Upper lobe of left lung (tissue), 6 donors: ENCODE measurements around the gene TERT. TPM values are rescaled to one million over a fixed set of nuclear protein-coding genes. Genes with fewer than 3 reads are reported as not detected.

ENCODE experiments used
- ATAC-seq, 2 donors: fragments of 200-7000 bp; cut with Tn5 transposase; one replicate each; pipeline ENCODE4 v1.9.1; 2022; ENCODE audit warnings: mild to moderate bottlenecking in 2 of 2, moderate library complexity in 2 of 2; ENCODE audit not compliant: low FRiP score in 2 of 2
- DNase-seq, 2 donors: peaks; one replicate each; pipeline ENCODE4 v3.0.0-alpha.2; 2019 to 2020
- H3K27ac ChIP-seq, 4 donors: fragments of 200-600 bp; sonication (generic); one replicate each; pipeline ENCODE4 v1.5.1; 2016 to 2019
- H3K27me3 ChIP-seq, 4 donors: fragments of 200-600 bp; sonication (generic); one replicate each; pipeline ENCODE4 v1.5.1; 2017 to 2019
- H3K36me3 ChIP-seq, 4 donors: fragments of 200-600 bp; sonication (generic); one replicate each; pipeline ENCODE4 v1.5.1; 2016 to 2019
- H3K4me1 ChIP-seq, 4 donors: fragments of 200-600 bp; sonication (generic); one replicate each; pipeline ENCODE4 v1.5.1; 2018 to 2019
- H3K4me3 ChIP-seq, 4 donors: fragments of 200-600 bp; sonication (generic); one replicate each; pipeline ENCODE4 v1.5.1; 2017 to 2019; ENCODE audit warnings: mild to moderate bottlenecking in 2 of 4, moderate library complexity in 1 of 4
- H3K9me3 ChIP-seq, 4 donors: fragments of 200-600 bp; sonication (generic); one replicate each; pipeline ENCODE4 v1.5.1; 2018 to 2019
- EP300 ChIP-seq, 4 donors: sonication (generic); formaldehyde crosslinking; IDR thresholded peaks; one replicate each; pipeline ENCODE4 v1.5.1; 2017; ENCODE audit warnings: antibody characterized with exemption in 4 of 4, control low read depth in 2 of 4
- POLR2A ChIP-seq, 4 donors: fragments of 450-650 bp; IDR thresholded peaks; one replicate each; pipeline ENCODE4 v1.5.1; 2016 to 2017; ENCODE audit warnings: antibody characterized with exemption in 4 of 4, mild to moderate bottlenecking in 2 of 4
- POLR2AphosphoS5 ChIP-seq, 2 donors: sonication (generic); formaldehyde crosslinking; IDR thresholded peaks; one replicate each; pipeline ENCODE4 v1.5.1; 2017; ENCODE audit warnings: antibody characterized with exemption in 2 of 2
- WGBS, 2 donors: methylation state at CpG; one replicate each; pipeline ENCODE4 v1.1.5; 2017 to 2018; 5-methylcytosine and 5-hydroxymethylcytosine counted together
- total RNA-seq, 6 donors: library from RNA; depleted of rRNA in 4 of 6; stranded (reverse); fragments of >200 nt in 4 of 6; gene quantifications; one replicate each; pipeline versions ENCODE4 v1.1.0 to v1.2.1, GENCODE V29; 2016 to 2021
- TF ChIP-seq, protein P1 (sequence below), 6 experiments: fragments of 450-650 bp in 4 of 6; fragments of 200-600 bp in 2 of 6; sonication (generic) in 2 of 6; IDR thresholded peaks; one replicate each; pipeline ENCODE4 v1.5.1; 2016 to 2019; ENCODE audit warnings: antibody characterized with exemption in 6 of 6
- donor health status: DM: no; HTN: no; CAD: no; lungs with moderate emphysema.
- donor health status: DM: no; HTN: yes; CAD: no; lungs with severe emphysema.

The TERT gene
- total RNA-seq, 6 donors from 2014 or later, result 0.06 to 0.07 TPM; not detected in 4

DNA sequence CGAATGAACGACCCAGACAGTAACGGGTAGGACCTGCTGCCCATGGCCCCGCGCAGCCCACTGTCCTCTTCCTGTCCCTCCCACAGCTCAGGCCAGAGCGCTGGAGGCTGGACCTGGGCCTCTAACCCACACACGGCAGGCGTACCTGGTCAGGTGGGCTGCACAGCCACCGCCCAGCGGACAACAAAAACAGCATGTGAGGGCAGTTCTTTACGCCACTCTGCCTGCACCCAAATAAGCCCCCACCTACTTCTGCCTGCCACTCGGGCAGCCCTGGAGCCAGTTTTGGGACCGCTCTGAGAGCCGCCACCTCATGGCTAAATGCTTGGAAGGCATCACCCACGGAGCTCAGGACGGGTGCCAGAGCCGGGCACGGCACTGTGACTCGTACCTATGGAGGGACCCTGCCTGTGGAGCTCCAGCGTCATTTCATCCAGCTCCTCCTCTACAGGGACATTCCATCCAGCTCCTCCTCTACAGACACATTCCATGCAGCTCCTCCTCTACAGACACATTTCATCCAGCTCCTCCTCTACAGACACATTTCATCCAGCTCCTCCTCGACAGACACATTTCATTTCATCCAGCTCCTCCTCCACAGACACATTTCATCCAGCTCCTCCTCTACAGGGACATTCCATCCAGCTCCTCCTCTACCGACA is 31.1 kb upstream of the TERT start:
- H3K36me3 ChIP-seq, result peaks cover 29 to 77% (median 68%) of the 10 kb centered on the region in 4 donors
- peak overlapping the region in 1 of 4 donors; percentile 19 for H3K27ac ChIP-seq
- H3K27me3 ChIP-seq, result no peaks in the 10 kb centered on the region
- ATAC-seq, result no peak
- 88 to 89% methylated on average over 18 to 22 of the region's 22 CpGs for WGBS, 2 donors
- H3K4me1 ChIP-seq, result peaks cover 4 to 14% (median 9%) of the 10 kb centered on the region in 4 donors
- H3K9me3 ChIP-seq, result no peaks in the 10 kb centered on the region
- DNase-seq, result peak in 1 of 2 donors; percentile 69
- TF ChIP-seq POLR2A (IDR thresholded peaks at IDR 0.05), result no peak
- TF ChIP-seq POLR2AphosphoS5 (IDR thresholded peaks at IDR 0.05), result no peak
- TF ChIP-seq, protein P1, sequence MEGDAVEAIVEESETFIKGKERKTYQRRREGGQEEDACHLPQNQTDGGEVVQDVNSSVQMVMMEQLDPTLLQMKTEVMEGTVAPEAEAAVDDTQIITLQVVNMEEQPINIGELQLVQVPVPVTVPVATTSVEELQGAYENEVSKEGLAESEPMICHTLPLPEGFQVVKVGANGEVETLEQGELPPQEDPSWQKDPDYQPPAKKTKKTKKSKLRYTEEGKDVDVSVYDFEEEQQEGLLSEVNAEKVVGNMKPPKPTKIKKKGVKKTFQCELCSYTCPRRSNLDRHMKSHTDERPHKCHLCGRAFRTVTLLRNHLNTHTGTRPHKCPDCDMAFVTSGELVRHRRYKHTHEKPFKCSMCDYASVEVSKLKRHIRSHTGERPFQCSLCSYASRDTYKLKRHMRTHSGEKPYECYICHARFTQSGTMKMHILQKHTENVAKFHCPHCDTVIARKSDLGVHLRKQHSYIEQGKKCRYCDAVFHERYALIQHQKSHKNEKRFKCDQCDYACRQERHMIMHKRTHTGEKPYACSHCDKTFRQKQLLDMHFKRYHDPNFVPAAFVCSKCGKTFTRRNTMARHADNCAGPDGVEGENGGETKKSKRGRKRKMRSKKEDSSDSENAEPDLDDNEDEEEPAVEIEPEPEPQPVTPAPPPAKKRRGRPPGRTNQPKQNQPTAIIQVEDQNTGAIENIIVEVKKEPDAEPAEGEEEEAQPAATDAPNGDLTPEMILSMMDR (IDR thresholded peaks at IDR 0.05), result no peak
- no peak for TF ChIP-seq EP300 (IDR thresholded peaks at IDR 0.05)
- H3K4me3 ChIP-seq, result no peak overlapping the region

DNA sequence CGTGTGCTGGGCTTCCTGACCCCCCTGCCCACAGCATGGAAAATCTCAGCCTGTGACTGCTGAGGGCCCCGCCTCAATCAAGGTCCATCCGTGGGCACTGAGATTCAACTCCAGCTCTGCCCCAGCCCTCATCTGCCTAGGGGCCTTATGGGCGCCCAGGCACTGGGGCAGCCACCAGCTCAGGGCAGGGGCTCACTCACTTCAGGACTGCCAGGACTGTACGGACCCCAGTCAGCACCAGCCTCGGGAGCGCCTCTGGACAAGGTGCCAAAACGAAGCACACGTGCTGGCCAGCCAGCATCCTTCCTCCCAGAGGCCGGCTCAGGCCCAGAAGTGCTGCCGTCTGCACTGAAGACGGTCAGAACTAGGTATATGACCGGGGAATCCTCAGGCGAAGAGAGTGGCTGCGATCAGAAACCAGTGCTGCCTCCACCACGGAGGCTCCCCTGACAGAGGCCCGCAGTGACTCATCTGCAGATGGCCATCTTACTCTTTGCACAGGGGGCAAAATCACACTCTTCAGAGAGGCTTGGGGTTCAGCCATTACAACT is 30.4 kb upstream of the TERT start:
- H3K36me3 ChIP-seq, result peaks cover 28 to 77% (median 68%) of the 10 kb centered on the region in 4 donors
- DNase-seq, result peak in 1 of 2 donors; percentile 66

DNA sequence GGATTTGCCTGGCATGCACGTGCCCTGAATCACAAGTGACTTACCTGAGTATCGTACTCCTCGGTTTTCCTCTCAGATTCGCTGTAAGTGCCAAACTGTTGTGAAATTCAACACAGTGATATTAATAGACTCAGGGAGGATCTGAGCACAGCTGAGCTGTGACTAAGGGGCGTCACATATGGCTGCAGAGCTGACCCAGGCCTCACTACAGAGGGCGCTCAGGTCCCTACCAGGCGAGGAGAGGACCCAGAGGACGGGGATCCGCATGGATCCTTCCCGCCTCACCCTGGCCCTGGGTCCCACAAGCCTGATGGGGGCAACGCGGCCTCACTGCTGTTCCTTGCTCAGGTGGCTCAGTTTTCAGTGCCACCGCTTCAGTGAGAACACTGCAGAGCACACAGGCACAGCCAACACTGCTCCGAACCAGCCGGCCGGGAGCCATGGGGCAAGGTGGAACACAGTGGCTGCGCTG is 29.9 kb upstream of the TERT start:
- Histone ChIP-seq H3K36me3 (peaks cover 24 to 77% (median 68%) of the 10 kb centered on the region in 4 donors), H3K4me3 (no peak overlapping the region), H3K27me3 (no peaks in the 10 kb centered on the region), H3K4me1 (peaks cover 0 to 9% (median 5%) of the 10 kb centered on the region in 4 donors), H3K27ac (no peak overlapping the region), H3K9me3 (no peaks in the 10 kb centered on the region)
- TF ChIP-seq POLR2AphosphoS5 (IDR thresholded peaks at IDR 0.05), result no peak
- TF ChIP-seq EP300 (IDR thresholded peaks at IDR 0.05), result no peak
- TF ChIP-seq, protein P1 (IDR thresholded peaks at IDR 0.05), result no peak
- TF ChIP-seq POLR2A (IDR thresholded peaks at IDR 0.05), result no peak
- peak; percentile 18 to 56 for DNase-seq
- 84 to 85% methylated on average over 8 to 17 of the region's 17 CpGs for WGBS, 2 donors
- ATAC-seq, result peak; percentile 12 to 27

More for the DNA sequence above, 30.4 kb upstream of the TERT start:
- Histone ChIP-seq H3K27ac (no peak overlapping the region), H3K4me3 (no peak overlapping the region), H3K4me1 (peaks cover 2 to 9% (median 8%) of the 10 kb centered on the region in 4 donors), H3K9me3 (no peaks in the 10 kb centered on the region), H3K27me3 (no peaks in the 10 kb centered on the region)
- no peak for TF ChIP-seq POLR2AphosphoS5 (IDR thresholded peaks at IDR 0.05)
- no peak for TF ChIP-seq POLR2A (IDR thresholded peaks at IDR 0.05)
- 93 to 95% methylated on average over 14 to 17 of the region's 17 CpGs for WGBS, 2 donors
- ATAC-seq, result peak; percentile 20 to 41

DNA sequence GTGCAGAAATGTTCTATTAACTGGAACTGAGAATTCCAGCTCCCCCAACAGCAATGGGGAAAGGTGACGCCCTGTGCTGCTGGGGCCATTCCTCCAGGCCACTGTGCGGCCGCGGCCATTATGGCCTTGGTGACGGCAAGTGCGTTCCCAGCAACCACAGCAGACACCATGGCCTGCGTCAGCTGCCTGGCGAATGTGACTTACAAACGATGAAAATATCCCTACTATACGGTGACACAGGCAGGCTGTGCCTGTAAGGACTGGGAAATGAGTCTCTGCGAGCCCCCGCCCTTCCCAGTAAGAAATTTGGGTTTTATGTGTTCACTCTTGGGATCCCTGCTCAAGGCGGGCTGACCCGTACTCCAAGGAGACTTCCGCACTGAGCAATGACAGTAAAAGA is 29.4 kb upstream of the TERT start:
- peaks cover 24 to 79% (median 71%) of the 10 kb centered on the region in 4 donors for H3K36me3 ChIP-seq

DNA sequence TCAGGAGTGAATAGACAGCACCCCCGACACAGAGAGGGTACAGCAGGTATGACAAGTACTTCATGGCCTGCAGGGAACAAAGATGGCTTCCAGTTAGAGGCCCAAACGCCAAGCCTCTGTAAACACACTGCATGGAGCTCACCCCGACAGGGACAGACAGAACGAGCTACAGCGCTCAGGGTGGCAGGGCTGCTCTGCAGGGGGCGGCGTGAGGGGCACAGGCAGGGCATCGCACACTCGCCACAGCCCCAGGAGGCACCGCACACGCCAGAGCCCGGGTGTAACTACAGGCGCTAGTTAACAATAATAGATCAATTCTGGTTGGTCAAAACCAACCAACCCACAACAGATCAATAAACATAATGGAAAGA is 28.9 kb upstream of the TERT start:
- Histone ChIP-seq H3K9me3 (no peaks in the 10 kb centered on the region), H3K36me3 (peaks cover 27 to 79% (median 72%) of the 10 kb centered on the region in 4 donors), H3K27ac (no peak overlapping the region), H3K4me1 (peaks cover 0 to 6% (median 2%) of the 10 kb centered on the region in 4 donors), H3K4me3 (no peak overlapping the region), H3K27me3 (no peaks in the 10 kb centered on the region)
- WGBS, 2 donors, result 96 to 97% methylated on average over 13 of the region's 13 CpGs
- ATAC-seq (no peak), DNase-seq (peak in 1 of 2 donors; percentile 44)
- no peak for TF ChIP-seq POLR2AphosphoS5 (IDR thresholded peaks at IDR 0.05)
- TF ChIP-seq, protein P1 (IDR thresholded peaks at IDR 0.05), result no peak
- TF ChIP-seq POLR2A (IDR thresholded peaks at IDR 0.05), result no peak
- no peak for TF ChIP-seq EP300 (IDR thresholded peaks at IDR 0.05)

More for the DNA sequence above, 29.4 kb upstream of the TERT start:
- 96 to 97% methylated on average over 14 to 15 of the region's 15 CpGs for WGBS, 2 donors
- no peaks in the 10 kb centered on the region for H3K27me3 ChIP-seq
- TF ChIP-seq, protein P1 (IDR thresholded peaks at IDR 0.05), result no peak
- TF ChIP-seq EP300 (IDR thresholded peaks at IDR 0.05) (no peak), POLR2AphosphoS5 (IDR thresholded peaks at IDR 0.05) (no peak), POLR2A (IDR thresholded peaks at IDR 0.05) (no peak)
- ATAC-seq, result no peak
- no peaks in the 10 kb centered on the region for H3K9me3 ChIP-seq
- peaks cover 0 to 9% (median 5%) of the 10 kb centered on the region in 4 donors for H3K4me1 ChIP-seq
- DNase-seq, result peak in 1 of 2 donors; percentile 67
- no peak overlapping the region for H3K4me3 ChIP-seq
- no peak overlapping the region for H3K27ac ChIP-seq
